Measurements from ENCODE around the gene CHMP4A.

GRCh38 chr14:24236689-24237462, 23.6 kb upstream of the CHMP4A start:
- no peak for TF ChIP-seq CTCF (IDR thresholded peaks at IDR 0.05; ENCODE audit: low read depth, low read length)
- no peak for TF ChIP-seq POLR2A (IDR thresholded peaks at IDR 0.05; ENCODE audit: extremely low read depth, insufficient read length)
